Right atrium auricular region (tissue), 2 donors: ENCODE data around the gene KLRD1. TPM values are rescaled to one million over a fixed set of nuclear protein-coding genes. Genes with fewer than 3 reads are reported as not detected.
"Not testable (repeated sequence)": the region's sequence is repeated elsewhere in the genome, so short reads cannot be mapped to it uniquely, and the experiment has no call there.

Source experiments
- DNase-seq: peaks from one replicate; pipeline ENCODE4 v3.0.0-alpha.2; 2019; ENCODE audit warnings: low spot score
- H3K27ac ChIP-seq, 2 donors: fragments of 200-600 bp; sonication (generic); 1 replicate in 1 of 2; 2 replicates in 1 of 2; pipeline ENCODE4 v1.5.1; 2016 to 2019
- H3K27me3 ChIP-seq, 2 donors: fragments of 200-600 bp; sonication (generic); one replicate each; pipeline versions ENCODE4 v1.5.1 to v1.6.0; 2017 to 2019
- H3K36me3 ChIP-seq: fragments of 200-600 bp; sonication (generic); one replicate; pipeline ENCODE4 v1.5.1; 2016
- H3K4me1 ChIP-seq, 2 donors: fragments of 200-600 bp; sonication (generic); one replicate each; pipeline versions ENCODE4 v1.5.1 to v1.6.0; 2017 to 2019
- H3K4me3 ChIP-seq, 2 donors: fragments of 200-600 bp; sonication (generic); 1 replicate in 1 of 2; 2 replicates in 1 of 2; pipeline ENCODE4 v1.5.1; 2017 to 2019; ENCODE audit warnings: mild to moderate bottlenecking in 1 of 2, moderate library complexity in 1 of 2
- H3K9me3 ChIP-seq, 2 donors: fragments of 200-600 bp; sonication (generic); one replicate each; pipeline ENCODE4 v1.5.1; 2019
- CTCF ChIP-seq, 2 donors: fragments of 200-600 bp; sonication (generic); IDR thresholded peaks; one replicate each; pipeline ENCODE4 v1.5.1; 2019; ENCODE audit warnings: antibody characterized with exemption in 2 of 2
- total RNA-seq, 2 donors: library from RNA; depleted of rRNA; stranded (reverse); fragments of >200 nt; gene quantifications; one replicate each; pipeline ENCODE4 v1.1.0, GENCODE V29; 2016

KLRD1 gene
- total RNA-seq, 2 donors from 2014 or later, result 0.82 to 0.94 TPM

DNA sequence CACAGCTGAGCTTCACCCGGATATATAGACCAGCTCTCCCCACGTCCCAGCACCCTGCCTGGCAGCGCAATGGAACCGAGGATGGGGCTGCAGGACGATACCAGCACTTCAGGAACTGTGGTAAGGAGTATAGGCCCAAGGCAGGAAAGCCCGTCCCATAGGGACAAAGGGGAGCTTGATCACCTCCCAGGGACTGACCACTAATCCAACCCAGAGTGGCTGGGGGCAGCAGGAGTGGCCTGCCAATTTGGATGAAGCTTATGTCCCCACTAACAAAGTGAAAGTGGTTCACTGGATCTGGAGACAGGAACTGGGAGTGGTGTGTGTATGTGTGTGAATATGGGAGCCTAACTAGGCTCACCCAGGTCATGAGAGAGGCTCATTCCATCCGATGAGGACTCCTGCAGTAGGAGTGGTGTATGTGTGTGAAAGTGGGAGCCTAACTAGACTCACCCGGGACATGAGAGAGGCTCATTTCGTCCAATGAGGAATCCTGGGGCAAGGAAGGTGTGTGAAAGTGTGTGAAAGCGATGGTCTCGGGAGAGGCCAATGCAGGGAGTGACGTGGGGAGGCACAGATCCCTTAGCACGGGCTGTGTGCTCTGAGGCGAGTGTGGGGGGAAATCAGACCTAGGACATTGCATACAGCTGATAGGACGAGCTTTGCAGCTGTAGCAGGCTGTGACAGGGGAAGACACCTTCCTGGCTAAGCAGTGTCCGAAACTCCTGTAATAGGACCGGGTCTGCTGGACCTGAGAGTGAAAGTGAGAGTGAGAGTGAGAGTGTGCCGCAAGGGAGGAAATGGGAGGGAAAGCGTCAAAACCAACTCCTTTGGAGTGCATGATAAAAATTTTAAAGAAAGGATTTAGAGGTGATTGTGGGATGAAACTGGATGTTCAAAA, 56.5 kb downstream of the KLRD1 start:
- H3K4me3 ChIP-seq, result peak overlapping the region; percentile 63 to 67
- no peak for TF ChIP-seq CTCF (IDR thresholded peaks at IDR 0.05)
- DNase-seq, result no peak

DNA sequence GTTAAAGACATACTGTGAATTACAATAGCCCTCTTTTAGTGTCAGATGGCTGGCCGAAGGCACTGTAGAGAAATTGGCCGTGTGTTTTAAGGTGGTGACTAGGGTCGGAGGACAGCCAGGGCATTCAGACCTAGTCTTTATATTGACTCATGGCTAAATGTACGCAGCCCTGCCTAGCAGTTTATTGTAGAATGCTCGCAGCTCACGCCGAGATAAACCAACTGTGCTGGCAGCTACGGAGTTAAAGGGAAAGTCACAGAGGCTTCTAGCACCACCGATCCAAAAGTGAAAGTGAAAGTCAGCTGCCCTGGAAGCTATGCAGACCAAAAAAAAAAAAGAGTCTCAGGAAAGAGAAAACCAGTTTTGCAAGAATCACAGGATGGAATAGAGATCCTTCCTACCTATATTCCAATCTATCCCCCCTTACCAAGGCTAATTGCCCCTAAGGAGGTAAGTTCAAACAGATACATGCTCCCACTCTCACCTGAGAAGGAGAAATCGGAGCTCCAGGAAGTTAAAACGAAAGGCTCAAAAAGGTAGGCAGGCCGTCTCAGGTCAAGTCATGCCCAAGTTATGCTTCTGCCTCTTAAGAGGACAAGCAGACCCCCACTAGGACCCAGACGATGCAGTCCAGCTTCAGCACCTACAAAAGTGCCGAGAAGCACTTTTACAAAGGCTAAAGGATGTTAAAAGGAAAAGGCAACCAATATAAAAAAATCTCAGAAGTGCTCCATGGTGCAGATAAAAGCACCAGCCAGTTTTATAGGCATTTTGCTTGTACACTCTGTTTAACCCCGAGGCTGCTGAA, 57.3 kb downstream of the KLRD1 start:
- Histone ChIP-seq H3K4me1 (peaks cover 0 to 20% of the 10 kb centered on the region in 2 donors), H3K9me3 (no peaks in the 10 kb centered on the region), H3K4me3 (peak overlapping the region; percentile 63 to 67), H3K36me3 (no peaks in the 10 kb centered on the region), H3K27ac (peak overlapping the region; percentile 84 to 92), H3K27me3 (no peaks in the 10 kb centered on the region)
- no peak for TF ChIP-seq CTCF (IDR thresholded peaks at IDR 0.05)
- no peak for DNase-seq

More for the DNA sequence above, 56.5 kb downstream of the KLRD1 start:
- Histone ChIP-seq H3K27me3 (no peaks in the 10 kb centered on the region), H3K9me3 (no peaks in the 10 kb centered on the region), H3K36me3 (no peaks in the 10 kb centered on the region), H3K27ac (peak overlapping the region; percentile 84 to 92), H3K4me1 (peaks cover 0 to 20% of the 10 kb centered on the region in 2 donors)

DNA sequence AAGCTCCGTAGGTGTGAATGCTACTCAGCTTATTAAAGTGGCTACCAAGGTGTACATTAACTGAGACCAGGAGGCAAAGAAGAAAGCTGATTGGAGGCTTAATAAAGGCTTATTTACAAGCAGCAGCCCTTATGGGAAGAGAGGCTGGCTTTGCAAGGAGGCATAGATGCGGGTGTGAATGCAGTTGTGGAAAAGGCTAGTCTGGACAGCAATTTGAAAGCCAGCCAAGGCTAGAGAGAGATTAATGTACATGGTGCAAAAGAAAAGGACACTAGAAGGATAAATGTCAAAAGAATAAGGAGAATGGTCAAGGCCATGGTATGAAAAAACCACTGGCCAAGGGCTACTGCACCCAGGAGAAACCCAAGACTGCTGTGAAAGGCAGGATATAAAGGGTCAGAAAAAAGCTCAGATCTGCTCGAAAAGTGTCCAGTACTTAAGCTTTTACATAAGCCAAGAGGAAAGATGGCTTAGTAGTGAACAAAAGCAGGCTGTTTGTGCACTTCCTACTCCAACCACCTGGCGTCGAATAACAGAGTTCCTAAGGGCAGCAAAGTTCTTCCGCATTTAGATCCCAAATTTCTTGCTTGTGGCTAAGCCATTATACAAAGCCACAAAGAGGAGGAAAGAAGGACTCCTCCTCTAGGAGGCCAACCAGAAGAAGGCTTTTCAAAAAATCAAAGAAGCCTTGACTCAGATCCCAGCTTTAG, 58.2 kb downstream of the KLRD1 start:
- Histone ChIP-seq H3K36me3 (no peaks in the 10 kb centered on the region), H3K27ac (peak overlapping the region; percentile 84 to 92), H3K4me3 (peak overlapping the region; percentile 63 to 67), H3K4me1 (peaks cover 0 to 20% of the 10 kb centered on the region in 2 donors), H3K27me3 (no peaks in the 10 kb centered on the region), H3K9me3 (no peaks in the 10 kb centered on the region)
- DNase-seq, result no peak
- TF ChIP-seq CTCF (IDR thresholded peaks at IDR 0.05), result peak in 1 of 2 donors; percentile 27

GRCh38 chr12:10366875-10367274, 59.2 kb downstream of the KLRD1 start:
- Histone ChIP-seq H3K36me3 (no peaks in the 10 kb centered on the region), H3K9me3 (no peaks in the 10 kb centered on the region), H3K4me1 (peaks cover 0 to 13% of the 10 kb centered on the region in 2 donors), H3K27ac (peak overlapping the region; percentile 84 to 92), H3K4me3 (no peak overlapping the region), H3K27me3 (no peaks in the 10 kb centered on the region)
- TF ChIP-seq CTCF (IDR thresholded peaks at IDR 0.05), result peak in 1 of 2 donors; percentile 31
- DNase-seq, result no peak

- H3K4me1 ChIP-seq, result peaks cover 0 to 12% of the 10 kb centered on the region in 2 donors
- H3K27me3 ChIP-seq, H3K4me3 ChIP-seq, H3K27ac ChIP-seq, DNase-seq, H3K9me3 ChIP-seq, H3K36me3 ChIP-seq: not testable (repeated sequence)
Observed at GRCh38 chr12:10367714-10368113, 60.0 kb downstream of the KLRD1 start.
